Measurements from ENCODE around the gene UBTD2. TPM values are rescaled to one million over a fixed set of nuclear protein-coding genes. Genes with fewer than 3 reads are reported as not detected.
"Not testable (repeated sequence)": the region's sequence is repeated elsewhere in the genome, so short reads cannot be mapped to it uniquely, and the experiment has no call there.

The UBTD2 gene
- total RNA-seq, 1 experiment from 2014 or later, result 22.6 TPM

- Histone ChIP-seq H4K20me1 (ENCODE audit: low read length) (no peaks in the 10 kb centered on the region), H3K4me1 (ENCODE audit: insufficient read depth, low read length) (no peaks in the 10 kb centered on the region), H3K79me2 (ENCODE audit: low read length) (no peaks in the 10 kb centered on the region), H3K9me2 (replicated peaks; ENCODE audit: low read length) (no peaks in the 10 kb centered on the region), H3F3A (ENCODE audit: low read length, unreplicated experiment) (no peaks in the 10 kb centered on the region), H3K27me3 (ENCODE audit: low read length) (no peaks in the 10 kb centered on the region), H2AFZ (ENCODE audit: low read length) (no peak overlapping the region), H3K36me3 (ENCODE audit: low read depth, low read length) (peaks cover 13% of the 10 kb centered on the region; the same call in 1 of the 2 replicates), H3K9me3 (ENCODE audit: low read length) (no peaks in the 10 kb centered on the region), H3K9ac (ENCODE audit: low read length) (no peak overlapping the region), H3K27ac (ENCODE audit: low read length) (no peak overlapping the region), H3K4me3 (ENCODE audit: low read length) (no peak overlapping the region), H3K4me2 (ENCODE audit: low read length) (no peak overlapping the region)
- POLR2A ChIA-PET (ENCODE audit: unreplicated experiment), result no interaction called here
- no peak for TF ChIP-seq EZH2phosphoT487 (IDR thresholded peaks at IDR 0.05; ENCODE audit: borderline replicate concordance, low read length)
- no peak for TF ChIP-seq EZH2 (IDR thresholded peaks at IDR 0.05; ENCODE audit: low read length, unreplicated experiment)
- TF ChIP-seq, protein P1, sequence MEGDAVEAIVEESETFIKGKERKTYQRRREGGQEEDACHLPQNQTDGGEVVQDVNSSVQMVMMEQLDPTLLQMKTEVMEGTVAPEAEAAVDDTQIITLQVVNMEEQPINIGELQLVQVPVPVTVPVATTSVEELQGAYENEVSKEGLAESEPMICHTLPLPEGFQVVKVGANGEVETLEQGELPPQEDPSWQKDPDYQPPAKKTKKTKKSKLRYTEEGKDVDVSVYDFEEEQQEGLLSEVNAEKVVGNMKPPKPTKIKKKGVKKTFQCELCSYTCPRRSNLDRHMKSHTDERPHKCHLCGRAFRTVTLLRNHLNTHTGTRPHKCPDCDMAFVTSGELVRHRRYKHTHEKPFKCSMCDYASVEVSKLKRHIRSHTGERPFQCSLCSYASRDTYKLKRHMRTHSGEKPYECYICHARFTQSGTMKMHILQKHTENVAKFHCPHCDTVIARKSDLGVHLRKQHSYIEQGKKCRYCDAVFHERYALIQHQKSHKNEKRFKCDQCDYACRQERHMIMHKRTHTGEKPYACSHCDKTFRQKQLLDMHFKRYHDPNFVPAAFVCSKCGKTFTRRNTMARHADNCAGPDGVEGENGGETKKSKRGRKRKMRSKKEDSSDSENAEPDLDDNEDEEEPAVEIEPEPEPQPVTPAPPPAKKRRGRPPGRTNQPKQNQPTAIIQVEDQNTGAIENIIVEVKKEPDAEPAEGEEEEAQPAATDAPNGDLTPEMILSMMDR (conservative IDR thresholded peaks at IDR 0.05; ENCODE audit: low read depth, low read length), result no peak
- no peak for DNase-seq
- CTCF ChIA-PET, result interaction anchor here (0.6 kb wide), 1 partner anchor 10 kb away, joined by 3 read pairs; no protein-coding TSS in a partner anchor
- ATAC-seq, result no peak
- BruUV-seq (replicated peaks), result no TSS peak
- intact Hi-C loops (cut with micrococcal nuclease), result no loop called here
Observed at GRCh38 chr5:172209714-172210113, 73.8 kb downstream of the UBTD2 start.

DNA sequence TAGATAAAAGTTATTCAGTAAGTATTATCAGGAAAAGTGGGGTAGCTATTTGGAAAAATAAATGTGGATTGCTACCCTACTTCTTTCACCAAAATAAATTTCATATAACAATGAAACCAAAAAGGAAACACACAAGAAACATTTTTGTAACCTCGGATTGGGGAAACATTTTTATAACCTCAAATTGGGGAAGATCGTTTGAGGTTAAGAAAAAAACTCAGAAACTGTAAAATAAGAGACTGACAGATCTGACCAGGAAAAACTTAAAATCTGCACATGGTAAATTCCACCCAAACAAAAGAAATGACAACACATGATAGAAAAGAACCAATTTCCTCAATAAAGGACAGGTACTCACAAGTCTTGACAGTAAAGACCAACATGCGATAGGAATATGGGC, 76.1 kb downstream of the UBTD2 start:
- Histone ChIP-seq H3K27me3 (ENCODE audit: low read length) (no peaks in the 10 kb centered on the region), H3K4me1 (ENCODE audit: insufficient read depth, low read length) (no peaks in the 10 kb centered on the region), H3K27ac (ENCODE audit: low read length) (no peak overlapping the region), H3K9me3 (ENCODE audit: low read length) (no peaks in the 10 kb centered on the region), H3K79me2 (ENCODE audit: low read length) (no peaks in the 10 kb centered on the region), H3K4me2 (ENCODE audit: low read length) (no peak overlapping the region), H3K36me3 (ENCODE audit: low read depth, low read length) (peaks cover 10% of the 10 kb centered on the region; the same call in 1 of the 2 replicates), H4K20me1 (ENCODE audit: low read length) (no peaks in the 10 kb centered on the region), H3K9me2 (replicated peaks; ENCODE audit: low read length) (no peaks in the 10 kb centered on the region), H3F3A (ENCODE audit: low read length, unreplicated experiment) (no peaks in the 10 kb centered on the region), H3K4me3 (ENCODE audit: low read length) (no peak overlapping the region), H2AFZ (ENCODE audit: low read length) (no peak overlapping the region), H3K9ac (ENCODE audit: low read length) (no peak overlapping the region)
- intact Hi-C loops (cut with micrococcal nuclease), result no loop called here
- no TSS peak for BruUV-seq (replicated peaks)
- ChIA-PET CTCF (no interaction called here), POLR2A (ENCODE audit: unreplicated experiment) (no interaction called here)
- no peak for DNase-seq
- TF ChIP-seq EZH2phosphoT487 (IDR thresholded peaks at IDR 0.05; ENCODE audit: borderline replicate concordance, low read length), result no peak
- TF ChIP-seq, protein P1 (conservative IDR thresholded peaks at IDR 0.05; ENCODE audit: low read depth, low read length), result no peak
- TF ChIP-seq EZH2 (IDR thresholded peaks at IDR 0.05; ENCODE audit: low read length, unreplicated experiment), result no peak
- ATAC-seq, result no peak

- BruUV-seq (replicated peaks), result not testable (repeated sequence)
Observed at GRCh38 chr5:172205984-172206383, 77.6 kb downstream of the UBTD2 start.

More at GRCh38 chr5:172205984-172206383, 77.6 kb downstream of the UBTD2 start:
- H3K4me1 ChIP-seq (ENCODE audit: insufficient read depth, low read length); H3K4me2 ChIP-seq (ENCODE audit: low read length); H2AFZ ChIP-seq (ENCODE audit: low read length); H3K9ac ChIP-seq (ENCODE audit: low read length); H4K20me1 ChIP-seq (ENCODE audit: low read length); POLR2A ChIA-PET (ENCODE audit: unreplicated experiment); DNase-seq; H3F3A ChIP-seq (ENCODE audit: low read length, unreplicated experiment); H3K36me3 ChIP-seq (ENCODE audit: low read depth, low read length); CTCF ChIA-PET; H3K9me2 ChIP-seq (replicated peaks; ENCODE audit: low read length); H3K27me3 ChIP-seq (ENCODE audit: low read length); H3K27ac ChIP-seq (ENCODE audit: low read length); ATAC-seq; intact Hi-C loops (cut with micrococcal nuclease); H3K79me2 ChIP-seq (ENCODE audit: low read length); H3K4me3 ChIP-seq (ENCODE audit: low read length); H3K9me3 ChIP-seq (ENCODE audit: low read length): not testable (repeated sequence)

Measured in PC-3 (cell line).